GM20000 (cell line): ENCODE data around the gene GC.
"Not testable (repeated sequence)": the region's sequence is repeated elsewhere in the genome, so short reads cannot be mapped to it uniquely, and the experiment has no call there.

Experiments
- DNase-seq: peaks from one replicate; pipeline ENCODE4 v3.0.0; 2012; ENCODE audit warnings: low spot score
- TF ChIP-seq, protein P1 (sequence below): IDR thresholded peaks from 2 replicates; pipeline ENCODE4 v1.5.1; 2012; ENCODE audit warnings: mild to moderate bottlenecking, control low read depth; ENCODE audit errors: extremely low read depth, missing control alignments

GC gene

DNA sequence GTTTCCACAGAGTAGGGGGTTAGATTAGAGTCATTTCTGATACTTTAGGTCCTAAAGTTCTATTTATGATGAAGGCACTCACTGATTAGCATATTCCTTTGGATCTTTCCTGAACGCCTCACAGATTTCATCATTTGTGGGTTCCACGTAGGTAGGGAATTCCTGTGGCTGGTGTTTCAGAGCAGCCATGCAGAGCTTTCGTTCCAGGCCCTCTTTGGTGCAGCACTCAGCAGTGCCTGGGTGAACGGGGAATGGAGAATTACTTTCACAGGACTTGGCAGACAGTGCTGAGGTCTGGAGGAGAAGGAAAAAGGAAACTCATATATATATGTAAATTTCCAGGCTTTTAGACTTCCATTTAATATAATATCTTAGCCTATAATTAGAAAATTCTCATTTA, 18.5 kb downstream of the GC start:
- no peak for DNase-seq
- TF ChIP-seq, protein P1, sequence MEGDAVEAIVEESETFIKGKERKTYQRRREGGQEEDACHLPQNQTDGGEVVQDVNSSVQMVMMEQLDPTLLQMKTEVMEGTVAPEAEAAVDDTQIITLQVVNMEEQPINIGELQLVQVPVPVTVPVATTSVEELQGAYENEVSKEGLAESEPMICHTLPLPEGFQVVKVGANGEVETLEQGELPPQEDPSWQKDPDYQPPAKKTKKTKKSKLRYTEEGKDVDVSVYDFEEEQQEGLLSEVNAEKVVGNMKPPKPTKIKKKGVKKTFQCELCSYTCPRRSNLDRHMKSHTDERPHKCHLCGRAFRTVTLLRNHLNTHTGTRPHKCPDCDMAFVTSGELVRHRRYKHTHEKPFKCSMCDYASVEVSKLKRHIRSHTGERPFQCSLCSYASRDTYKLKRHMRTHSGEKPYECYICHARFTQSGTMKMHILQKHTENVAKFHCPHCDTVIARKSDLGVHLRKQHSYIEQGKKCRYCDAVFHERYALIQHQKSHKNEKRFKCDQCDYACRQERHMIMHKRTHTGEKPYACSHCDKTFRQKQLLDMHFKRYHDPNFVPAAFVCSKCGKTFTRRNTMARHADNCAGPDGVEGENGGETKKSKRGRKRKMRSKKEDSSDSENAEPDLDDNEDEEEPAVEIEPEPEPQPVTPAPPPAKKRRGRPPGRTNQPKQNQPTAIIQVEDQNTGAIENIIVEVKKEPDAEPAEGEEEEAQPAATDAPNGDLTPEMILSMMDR, result no peak

DNA sequence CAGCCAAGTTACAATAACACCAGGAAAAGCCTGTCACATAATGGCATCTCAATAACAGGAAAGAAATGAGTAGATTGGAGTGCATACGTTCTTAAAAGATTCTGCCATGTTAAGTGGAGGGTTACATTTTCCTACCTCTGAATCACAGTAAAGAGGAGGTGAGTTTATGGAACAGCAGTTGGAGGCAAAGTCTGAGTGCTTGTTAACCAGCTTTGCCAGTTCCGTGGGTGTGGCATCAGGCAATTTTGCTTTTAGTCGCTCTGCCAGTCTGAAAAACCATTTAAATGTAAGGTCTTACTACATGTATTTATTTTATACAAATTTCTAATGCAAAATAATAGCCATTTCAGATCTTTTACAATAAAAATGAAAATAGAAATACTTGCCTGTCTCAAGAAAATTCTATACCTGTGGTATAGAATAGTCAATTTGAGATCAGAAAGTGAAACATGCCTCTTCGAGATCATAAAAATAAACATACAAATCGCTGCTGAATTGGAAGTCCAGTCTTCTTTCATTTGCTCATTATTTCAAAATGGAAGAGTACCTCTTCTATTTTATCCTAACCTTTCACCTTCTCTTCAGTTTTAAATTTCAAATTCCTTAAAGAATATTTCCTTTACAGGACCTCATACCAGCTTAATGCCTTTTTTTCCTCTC, 31.4 kb downstream of the GC start:
- TF ChIP-seq, protein P1, result no peak
- no peak for DNase-seq

DNA sequence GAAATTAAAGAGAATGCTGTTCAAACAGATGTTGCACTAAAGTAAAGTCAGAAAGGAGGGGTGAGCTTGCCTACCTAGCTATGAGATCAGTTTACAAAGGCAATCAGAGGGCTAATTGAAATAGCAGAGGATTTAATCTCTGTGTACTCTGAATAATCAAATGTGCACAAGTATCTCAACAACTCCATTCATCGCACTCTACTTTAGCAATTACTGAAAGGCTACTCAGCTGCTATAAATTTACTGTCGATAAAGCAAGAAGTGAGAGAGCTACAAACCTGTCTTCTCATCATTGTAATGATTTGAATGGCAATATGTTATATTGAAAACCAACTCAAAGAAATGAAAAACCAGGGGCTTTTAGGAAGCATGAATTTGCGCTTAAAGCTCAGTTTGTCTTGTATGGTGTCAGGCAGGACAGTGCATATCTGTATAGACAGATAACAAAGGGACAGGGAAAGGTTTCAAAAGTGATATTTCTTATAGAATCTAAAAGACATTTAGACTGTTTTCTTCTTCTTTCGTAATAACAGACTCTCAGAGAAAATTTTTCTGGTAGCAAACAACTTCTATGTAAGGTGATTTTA, 34.8 kb downstream of the GC start:
- TF ChIP-seq, protein P1, result no peak
- no peak for DNase-seq

DNA sequence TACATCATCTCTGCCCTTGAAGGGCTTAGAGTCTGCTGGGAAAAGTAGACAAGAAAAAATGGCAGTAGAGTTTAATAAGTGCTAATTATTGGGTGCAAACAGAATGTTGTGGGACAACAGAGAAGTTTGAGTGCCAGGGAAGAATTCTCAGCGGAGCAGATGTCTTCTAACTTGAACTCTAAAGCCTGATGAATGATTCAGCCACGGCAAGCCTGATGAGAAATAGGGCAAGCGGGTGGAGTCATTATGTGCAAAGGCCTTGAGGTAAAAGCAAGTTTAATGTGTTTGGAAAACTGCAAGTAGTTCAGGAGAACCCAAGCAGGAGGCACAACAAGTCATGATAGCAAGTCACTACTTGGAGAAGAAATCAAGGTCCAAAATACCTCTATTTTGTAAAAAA, 37.5 kb downstream of the GC start:
- no peak for DNase-seq
- TF ChIP-seq, protein P1, result no peak

DNA sequence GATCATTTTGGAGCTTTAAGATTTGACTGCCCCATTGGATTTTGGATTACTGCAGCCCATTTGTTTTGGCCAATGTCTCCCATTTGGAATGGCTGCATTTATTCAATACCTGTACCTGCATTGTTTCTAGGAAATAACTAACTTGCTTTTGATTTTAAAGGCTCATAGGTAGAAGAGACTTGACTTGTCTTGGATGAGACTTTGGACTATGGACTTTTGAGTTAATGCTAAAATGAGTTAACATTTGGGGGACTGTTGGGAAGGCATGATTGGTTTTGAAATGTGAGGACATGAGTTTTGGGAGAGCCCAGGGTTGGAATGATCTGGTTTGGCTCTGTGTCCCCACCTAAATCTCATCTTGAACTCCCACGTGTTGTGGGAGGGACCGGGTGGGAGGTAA, 45.1 kb downstream of the GC start:
- DNase-seq, result not testable (repeated sequence)

DNA sequence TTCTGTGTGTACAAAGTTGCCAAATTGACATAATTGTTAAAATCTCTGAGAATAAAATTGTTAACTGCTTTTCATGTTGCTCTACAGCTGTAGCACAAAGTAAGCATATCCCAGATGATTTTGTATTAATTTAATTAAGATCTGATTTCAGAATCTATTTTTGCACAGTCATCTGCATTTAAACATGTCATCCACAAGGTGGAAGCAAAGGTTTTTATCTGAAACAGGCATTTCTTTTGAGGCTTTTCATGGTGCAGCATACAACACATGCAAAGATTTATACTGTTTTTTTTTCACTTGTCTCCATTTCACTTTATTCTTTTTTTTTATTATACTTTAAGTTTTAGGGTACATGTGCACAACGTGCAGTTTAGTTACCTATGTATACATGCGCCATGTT, 51.2 kb downstream of the GC start:
- peak; percentile 11 for DNase-seq
- TF ChIP-seq, protein P1, result peak; percentile 6

DNA sequence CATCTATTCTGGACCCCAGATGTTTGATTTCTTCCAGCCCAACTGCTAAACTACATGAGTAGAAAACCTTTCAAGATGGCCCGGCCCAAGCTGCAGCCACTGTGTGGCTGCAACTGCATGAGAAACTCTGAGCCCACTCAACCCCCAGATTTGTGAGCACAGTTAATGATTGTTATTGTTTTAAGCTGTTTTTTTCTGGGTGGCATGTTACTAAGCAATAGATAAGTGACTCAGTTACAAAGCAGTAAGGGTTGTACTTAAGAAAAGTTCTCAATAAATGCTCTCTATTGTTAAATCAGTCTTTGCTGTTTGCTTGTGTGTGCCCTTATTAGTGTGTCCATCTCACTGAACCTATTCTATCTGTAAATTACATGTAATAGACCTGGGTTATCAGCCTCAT, 51.8 kb downstream of the GC start:
- TF ChIP-seq, protein P1, result no peak
- no peak for DNase-seq

DNA sequence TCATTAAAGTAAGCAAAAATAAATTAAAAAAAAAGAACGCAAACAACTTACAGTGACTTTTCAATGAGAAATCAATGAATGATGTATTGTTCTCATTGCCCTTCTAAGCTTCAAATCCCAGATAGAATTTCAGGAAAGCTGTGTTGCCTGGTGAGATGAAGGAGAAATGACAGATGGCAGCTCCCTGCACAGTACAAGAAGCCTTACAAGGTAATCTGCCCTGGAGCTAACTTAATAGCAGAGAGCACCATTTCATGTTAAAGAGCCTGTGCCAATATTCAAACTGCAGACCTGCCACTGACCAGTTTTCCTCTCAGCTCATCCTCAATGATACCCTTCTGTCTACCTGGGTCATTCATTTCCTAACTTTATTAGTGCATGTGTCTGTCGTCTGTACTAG, 54.0 kb downstream of the GC start:
- TF ChIP-seq, protein P1, result no peak

More for the DNA sequence above, 54.0 kb downstream of the GC start:
- DNase-seq, result no peak
